Heart left ventricle (tissue), 13 donors: Measurements from ENCODE around the gene TAF5.

Experiments used
- POLR2A ChIP-seq, 2 donors: fragments of 450-650 bp; IDR thresholded peaks; one replicate each; pipeline ENCODE4 v1.6.1; 2017; ENCODE audit warnings: antibody characterized with exemption in 2 of 2, mild to moderate bottlenecking in 2 of 2, moderate library complexity in 2 of 2
- TF ChIP-seq, protein P1 (sequence below), 12 donors: fragments of 200-600 bp; sonication (generic) in 4 of 12; IDR thresholded peaks; one replicate each; pipeline versions ENCODE4 v1.5.0 to v1.8.0; 2018 to 2022; ENCODE audit warnings: antibody characterized with exemption in 12 of 12, mild to moderate bottlenecking in 5 of 12
- donor health status: ischemic (EF 13 %, LVEDD 7.1; RV severe dilation, severe dysfunction).
- donor health status: DM: no; HTN: yes; CAD: no.
- donor health status: DM: no; HTN: no; CAD: no.
- donor health status: ischemic (EF 25% LVEDD 6.9; RV normal size, moderate dysfunction).
- donor health status: ischemic (EF 25% LVEDD 5.7; RV mildly dilated, moderate dysfunction).
- donor health status: ischemic (EF 35%, LVEDD 5.7; RV mildly dilated, moderate dysfunction).
- donor health status: nonischemic (EF 11% LVEDD 7.7; RV severe dilation, severe dysfunction).
- donor health status: DM: yes; HTN: yes; CAD: no.
- donor health status: PGD.
- donor health status: ischemic (EF 29% LVEDD 5.4; RV normal size, mild dysfunction).
- donor health status: nonischemic (EF 23%, LVEDD 6.1; RV moderate dilation, normal function).

DNA sequence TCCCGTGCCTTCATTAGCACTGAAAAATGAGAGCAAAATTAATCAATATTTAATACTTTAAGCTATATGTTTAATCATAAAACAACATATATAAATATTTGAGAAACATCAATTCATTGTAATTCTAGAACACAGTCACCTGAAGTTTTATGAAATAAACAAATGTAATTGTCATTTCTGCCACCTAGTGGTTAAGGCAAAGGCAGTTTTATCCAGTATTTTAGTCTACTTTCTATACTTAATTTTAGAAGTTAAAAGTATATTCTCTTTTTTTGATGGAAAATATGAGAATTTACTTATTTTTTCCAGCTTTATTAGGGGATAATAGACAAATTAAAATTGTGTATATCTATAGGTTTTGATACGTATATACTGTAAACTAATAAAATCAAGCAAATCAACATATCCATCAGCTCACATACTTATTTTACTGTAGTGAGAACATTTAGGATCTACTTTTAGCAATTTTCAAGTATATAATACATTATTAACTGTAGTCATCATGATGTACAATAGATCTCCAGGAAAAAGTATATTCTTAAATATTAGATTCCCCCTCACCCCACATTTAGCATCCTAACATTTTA is 33.7 kb upstream of the TAF5 start:
- TF ChIP-seq, protein P1, sequence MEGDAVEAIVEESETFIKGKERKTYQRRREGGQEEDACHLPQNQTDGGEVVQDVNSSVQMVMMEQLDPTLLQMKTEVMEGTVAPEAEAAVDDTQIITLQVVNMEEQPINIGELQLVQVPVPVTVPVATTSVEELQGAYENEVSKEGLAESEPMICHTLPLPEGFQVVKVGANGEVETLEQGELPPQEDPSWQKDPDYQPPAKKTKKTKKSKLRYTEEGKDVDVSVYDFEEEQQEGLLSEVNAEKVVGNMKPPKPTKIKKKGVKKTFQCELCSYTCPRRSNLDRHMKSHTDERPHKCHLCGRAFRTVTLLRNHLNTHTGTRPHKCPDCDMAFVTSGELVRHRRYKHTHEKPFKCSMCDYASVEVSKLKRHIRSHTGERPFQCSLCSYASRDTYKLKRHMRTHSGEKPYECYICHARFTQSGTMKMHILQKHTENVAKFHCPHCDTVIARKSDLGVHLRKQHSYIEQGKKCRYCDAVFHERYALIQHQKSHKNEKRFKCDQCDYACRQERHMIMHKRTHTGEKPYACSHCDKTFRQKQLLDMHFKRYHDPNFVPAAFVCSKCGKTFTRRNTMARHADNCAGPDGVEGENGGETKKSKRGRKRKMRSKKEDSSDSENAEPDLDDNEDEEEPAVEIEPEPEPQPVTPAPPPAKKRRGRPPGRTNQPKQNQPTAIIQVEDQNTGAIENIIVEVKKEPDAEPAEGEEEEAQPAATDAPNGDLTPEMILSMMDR (IDR thresholded peaks at IDR 0.05) = peak; percentile 39 to 69 (median 61)
- TF ChIP-seq POLR2A (IDR thresholded peaks at IDR 0.05) = no peak
